HepG2 (cell line): ENCODE results near the gene VAC14. TPM values are rescaled to one million over a fixed set of nuclear protein-coding genes. Genes with fewer than 3 reads are reported as not detected.

ENCODE experiments used
- ARNT ChIP-seq: fragments of 450-650 bp; IDR thresholded peaks from 2 replicates; pipeline ENCODE4 v1.6.1; 2017
- ARNT2 ChIP-seq: sonication (generic); formaldehyde crosslinking; IDR thresholded peaks from 2 replicates; pipeline ENCODE4 v1.8.0; 2022; ENCODE audit warnings: mild to moderate bottlenecking, low read depth, missing genetic modification reagents, moderate library complexity
- ATF7-NPFF ChIP-seq: sonication (generic); formaldehyde crosslinking; IDR thresholded peaks from 2 replicates; pipeline ENCODE4 v1.8.1; 2023; ENCODE audit warnings: mild to moderate bottlenecking, low read depth, missing genetic modification reagents, moderate library complexity
- DNMT1 ChIP-seq: sonication (generic); formaldehyde crosslinking; IDR thresholded peaks from 2 replicates; pipeline ENCODE4 v1.5.1; 2020; ENCODE audit warnings: mild to moderate bottlenecking, missing genetic modification reagents
- EEA1 ChIP-seq: sonication (generic); formaldehyde crosslinking; IDR thresholded peaks from 2 replicates; pipeline ENCODE4 v1.5.1; 2020; ENCODE audit warnings: mild to moderate bottlenecking, missing genetic modification reagents, borderline replicate concordance
- EED ChIP-seq: sonication (generic); formaldehyde crosslinking; IDR thresholded peaks from 2 replicates; pipeline ENCODE4 v1.5.0; 2020; ENCODE audit warnings: mild to moderate bottlenecking, missing genetic modification reagents
- ELF3 ChIP-seq: IDR thresholded peaks from 2 replicates; pipeline ENCODE4 v1.6.1; 2016; ENCODE audit warnings: missing genetic modification reagents, missing compliant biosample characterization
- ESRRA ChIP-seq: sonication (generic); formaldehyde crosslinking; IDR thresholded peaks from 2 replicates; pipeline ENCODE4 v1.5.1; 2020; ENCODE audit warnings: mild to moderate bottlenecking, low read depth, missing genetic modification reagents
- HIVEP1 ChIP-seq: sonication (generic); formaldehyde crosslinking; IDR thresholded peaks from 2 replicates; pipeline ENCODE4 v1.4.0; 2020; ENCODE audit warnings: mild to moderate bottlenecking, missing genetic modification reagents
- HOXA5 ChIP-seq: sonication (generic); formaldehyde crosslinking; IDR thresholded peaks from 2 replicates; pipeline ENCODE4 v1.4.0; 2020; ENCODE audit warnings: missing genetic modification reagents
- JUNB ChIP-seq: sonication (generic); formaldehyde crosslinking; IDR thresholded peaks from 2 replicates; pipeline ENCODE4 v1.8.0; 2022; ENCODE audit warnings: missing genetic modification reagents, mild to moderate bottlenecking, borderline replicate concordance
- PHB2 ChIP-seq: fragments of 450-650 bp; IDR thresholded peaks from 2 replicates; pipeline ENCODE4 v1.6.1; 2018; ENCODE audit not compliant: partially characterized antibody
- RAD51 ChIP-seq: fragments of 450-650 bp; IDR thresholded peaks from 2 replicates; pipeline ENCODE4 v1.6.1; 2016; ENCODE audit warnings: borderline replicate concordance
- RBM39 ChIP-seq: fragments of 200-400 bp; formaldehyde crosslinking; IDR thresholded peaks from one replicate; pipeline ENCODE4 v1.6.1; 2018; ENCODE audit warnings: antibody characterized with exemption, mild to moderate bottlenecking, low read depth, low read length; ENCODE audit not compliant: poor library complexity, severe bottlenecking
- STAG1 ChIP-seq: sonication (generic); formaldehyde crosslinking; IDR thresholded peaks from 2 replicates; pipeline ENCODE4 v1.4.0; 2020; ENCODE audit warnings: missing genetic modification reagents
- ZFP62 ChIP-seq: sonication (generic); formaldehyde crosslinking; IDR thresholded peaks from 2 replicates; pipeline ENCODE4 v1.4.0; 2020; ENCODE audit warnings: missing genetic modification reagents
- ZNF343 ChIP-seq: sonication (generic); formaldehyde crosslinking; IDR thresholded peaks from 2 replicates; pipeline ENCODE4 v1.4.0; 2020; ENCODE audit warnings: mild to moderate bottlenecking, missing genetic modification reagents
- ZNF614 ChIP-seq: IDR thresholded peaks from 2 replicates; pipeline ENCODE4 v1.6.1; 2018; ENCODE audit warnings: missing biosample characterization, missing genetic modification reagents, inconsistent platforms, borderline replicate concordance
- ZNF766 ChIP-seq: sonication (generic); formaldehyde crosslinking; IDR thresholded peaks from 2 replicates; pipeline ENCODE4 v1.5.0; 2020; ENCODE audit warnings: missing genetic modification reagents, borderline replicate concordance
- ZNF777 ChIP-seq: sonication (generic); formaldehyde crosslinking; IDR thresholded peaks from 2 replicates; pipeline ENCODE4 v1.4.0; 2020; ENCODE audit warnings: missing genetic modification reagents
- ZSCAN29 ChIP-seq: sonication (generic); formaldehyde crosslinking; conservative IDR thresholded peaks from 2 replicates; pipeline ENCODE4 v1.4.0; 2020; ENCODE audit warnings: mild to moderate bottlenecking, missing genetic modification reagents
- ZSCAN9 ChIP-seq: IDR thresholded peaks from 2 replicates; pipeline ENCODE4 v1.6.1; 2016; ENCODE audit warnings: borderline replicate concordance
- polyA plus RNA-seq, 8 experiments: library from polyadenylated mRNA; depleted of rRNA in 3 of 8; stranded (reverse) in 7 of 8; unstranded in 1 of 8; fragments of >200 nt; fragmentation: Illumina TruSeq in 4 of 8; extraction: Trizol in 4 of 8; gene quantifications; 2 replicates each; pipeline versions ENCODE4 v1.2.1 to v1.2.3, GENCODE V29; 2011 to 2016; ENCODE audit warnings: low read depth in 4 of 8, missing spikeins in 1 of 8, mixed read lengths in 1 of 8; ENCODE audit not compliant: insufficient read depth in 1 of 8
- total RNA-seq, 5 experiments: library from RNA; depleted of rRNA; stranded (reverse); fragments of >200 nt; fragmentation: Illumina TruSeq; extraction: Trizol; gene quantifications; 2 replicates each; pipeline ENCODE4 v1.2.3, GENCODE V29; 2016; ENCODE audit warnings: low read depth in 1 of 5
- TF ChIP-seq, protein P1 (sequence below): sonication (generic); formaldehyde crosslinking; IDR thresholded peaks from 2 replicates; pipeline ENCODE4 v1.5.1; 2020; ENCODE audit warnings: missing genetic modification reagents, mild to moderate bottlenecking, borderline replicate concordance
- TF ChIP-seq, protein P2 (sequence below): sonication (generic); formaldehyde crosslinking; IDR thresholded peaks from 2 replicates; pipeline ENCODE4 v1.8.1; 2022; ENCODE audit warnings: low read depth, mild to moderate bottlenecking, missing genetic modification reagents
- TF ChIP-seq, protein P3 (sequence below): sonication (generic); formaldehyde crosslinking; IDR thresholded peaks from 2 replicates; pipeline ENCODE4 v1.5.0; 2020; ENCODE audit warnings: mild to moderate bottlenecking, missing genetic modification reagents

VAC14 gene
- total and polyA plus RNA-seq, 2 of the 13 experiments (the other 11 are each of a cell fraction or from before 2014, with no cell fraction given) = 23.5 to 24.6 TPM

DNA sequence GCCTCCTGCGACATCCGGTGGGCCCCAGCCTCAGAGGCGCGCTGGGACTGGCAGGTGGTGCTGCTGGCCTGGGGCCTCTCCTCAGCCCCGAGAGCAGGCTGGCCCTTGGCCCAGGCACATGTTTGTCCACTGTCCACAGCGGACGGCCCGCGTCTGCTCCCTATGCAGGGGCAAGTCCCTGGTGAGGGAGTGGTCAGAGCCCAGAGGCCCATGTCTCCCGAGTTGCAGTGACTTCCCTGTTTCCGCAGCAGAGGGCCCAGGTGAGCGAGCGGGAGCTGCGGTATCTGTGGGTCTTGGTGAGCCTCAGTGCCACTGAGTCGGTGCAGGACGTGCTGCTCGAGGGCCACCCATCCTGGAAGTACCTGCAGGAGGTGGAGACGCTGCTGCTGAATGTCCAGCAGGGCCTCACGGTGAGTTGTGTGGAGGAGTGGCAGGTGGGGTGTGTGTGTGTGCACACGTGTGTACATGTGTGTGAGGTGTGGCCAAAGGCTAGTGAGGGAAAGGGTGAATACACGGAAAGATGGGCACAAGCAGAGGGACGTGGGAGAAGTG is 144.2 kb downstream of the VAC14 start (continued):
- TF ChIP-seq, protein P1, sequence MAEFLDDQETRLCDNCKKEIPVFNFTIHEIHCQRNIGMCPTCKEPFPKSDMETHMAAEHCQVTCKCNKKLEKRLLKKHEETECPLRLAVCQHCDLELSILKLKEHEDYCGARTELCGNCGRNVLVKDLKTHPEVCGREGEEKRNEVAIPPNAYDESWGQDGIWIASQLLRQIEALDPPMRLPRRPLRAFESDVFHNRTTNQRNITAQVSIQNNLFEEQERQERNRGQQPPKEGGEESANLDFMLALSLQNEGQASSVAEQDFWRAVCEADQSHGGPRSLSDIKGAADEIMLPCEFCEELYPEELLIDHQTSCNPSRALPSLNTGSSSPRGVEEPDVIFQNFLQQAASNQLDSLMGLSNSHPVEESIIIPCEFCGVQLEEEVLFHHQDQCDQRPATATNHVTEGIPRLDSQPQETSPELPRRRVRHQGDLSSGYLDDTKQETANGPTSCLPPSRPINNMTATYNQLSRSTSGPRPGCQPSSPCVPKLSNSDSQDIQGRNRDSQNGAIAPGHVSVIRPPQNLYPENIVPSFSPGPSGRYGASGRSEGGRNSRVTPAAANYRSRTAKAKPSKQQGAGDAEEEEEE (CRISPR knock-in tag) = no peak; the same call in 1 of the 2 replicates
- TF ChIP-seq ZSCAN29 (CRISPR knock-in tag) (0 out of 2 replicates have a peak, but pooled peaks have one; percentile 17), ELF3 (CRISPR knock-in tag) (0 out of 2 replicates have a peak, but pooled peaks have one; percentile 58), EED (CRISPR knock-in tag) (peak; percentile 83), EEA1 (CRISPR knock-in tag) (peak; percentile 78; the same call in 1 of the 2 replicates), ZFP62 (CRISPR knock-in tag) (no peak), ZNF777 (CRISPR knock-in tag) (peak; percentile 79), RBM39 (peak; percentile 36), RAD51 (no peak), ARNT2 (CRISPR knock-in tag) (peak; percentile 90), ESRRA (CRISPR knock-in tag) (no peak), HIVEP1 (CRISPR knock-in tag) (peak; percentile 64; the same call in 1 of the 2 replicates), ZNF766 (CRISPR knock-in tag) (0 out of 2 replicates have a peak, but pooled peaks have one; percentile 25), DNMT1 (CRISPR knock-in tag) (peak; percentile 81; the same call in 1 of the 2 replicates), PHB2 (no peak), ZSCAN9 (CRISPR knock-in tag) (peak; percentile 81; the same call in 1 of the 2 replicates), JUNB (no peak), ARNT (no peak), ZNF343 (CRISPR knock-in tag) (no peak), ZNF614 (CRISPR knock-in tag) (no peak; the same call in 1 of the 2 replicates), ATF7-NPFF (CRISPR knock-in tag) (peak; percentile 91; the same call in 1 of the 2 replicates), HOXA5 (CRISPR knock-in tag) (0 out of 2 replicates have a peak, but pooled peaks have one; percentile 19), STAG1 (CRISPR knock-in tag) (peak; percentile 89)
- TF ChIP-seq, protein P2, sequence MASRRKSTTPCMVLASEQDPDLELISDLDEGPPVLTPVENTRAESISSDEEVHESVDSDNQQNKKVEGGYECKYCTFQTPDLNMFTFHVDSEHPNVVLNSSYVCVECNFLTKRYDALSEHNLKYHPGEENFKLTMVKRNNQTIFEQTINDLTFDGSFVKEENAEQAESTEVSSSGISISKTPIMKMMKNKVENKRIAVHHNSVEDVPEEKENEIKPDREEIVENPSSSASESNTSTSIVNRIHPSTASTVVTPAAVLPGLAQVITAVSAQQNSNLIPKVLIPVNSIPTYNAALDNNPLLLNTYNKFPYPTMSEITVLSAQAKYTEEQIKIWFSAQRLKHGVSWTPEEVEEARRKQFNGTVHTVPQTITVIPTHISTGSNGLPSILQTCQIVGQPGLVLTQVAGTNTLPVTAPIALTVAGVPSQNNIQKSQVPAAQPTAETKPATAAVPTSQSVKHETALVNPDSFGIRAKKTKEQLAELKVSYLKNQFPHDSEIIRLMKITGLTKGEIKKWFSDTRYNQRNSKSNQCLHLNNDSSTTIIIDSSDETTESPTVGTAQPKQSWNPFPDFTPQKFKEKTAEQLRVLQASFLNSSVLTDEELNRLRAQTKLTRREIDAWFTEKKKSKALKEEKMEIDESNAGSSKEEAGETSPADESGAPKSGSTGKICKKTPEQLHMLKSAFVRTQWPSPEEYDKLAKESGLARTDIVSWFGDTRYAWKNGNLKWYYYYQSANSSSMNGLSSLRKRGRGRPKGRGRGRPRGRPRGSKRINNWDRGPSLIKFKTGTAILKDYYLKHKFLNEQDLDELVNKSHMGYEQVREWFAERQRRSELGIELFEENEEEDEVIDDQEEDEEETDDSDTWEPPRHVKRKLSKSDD = 0 out of 2 replicates have a peak, but pooled peaks have one; percentile 62
- TF ChIP-seq, protein P3, sequence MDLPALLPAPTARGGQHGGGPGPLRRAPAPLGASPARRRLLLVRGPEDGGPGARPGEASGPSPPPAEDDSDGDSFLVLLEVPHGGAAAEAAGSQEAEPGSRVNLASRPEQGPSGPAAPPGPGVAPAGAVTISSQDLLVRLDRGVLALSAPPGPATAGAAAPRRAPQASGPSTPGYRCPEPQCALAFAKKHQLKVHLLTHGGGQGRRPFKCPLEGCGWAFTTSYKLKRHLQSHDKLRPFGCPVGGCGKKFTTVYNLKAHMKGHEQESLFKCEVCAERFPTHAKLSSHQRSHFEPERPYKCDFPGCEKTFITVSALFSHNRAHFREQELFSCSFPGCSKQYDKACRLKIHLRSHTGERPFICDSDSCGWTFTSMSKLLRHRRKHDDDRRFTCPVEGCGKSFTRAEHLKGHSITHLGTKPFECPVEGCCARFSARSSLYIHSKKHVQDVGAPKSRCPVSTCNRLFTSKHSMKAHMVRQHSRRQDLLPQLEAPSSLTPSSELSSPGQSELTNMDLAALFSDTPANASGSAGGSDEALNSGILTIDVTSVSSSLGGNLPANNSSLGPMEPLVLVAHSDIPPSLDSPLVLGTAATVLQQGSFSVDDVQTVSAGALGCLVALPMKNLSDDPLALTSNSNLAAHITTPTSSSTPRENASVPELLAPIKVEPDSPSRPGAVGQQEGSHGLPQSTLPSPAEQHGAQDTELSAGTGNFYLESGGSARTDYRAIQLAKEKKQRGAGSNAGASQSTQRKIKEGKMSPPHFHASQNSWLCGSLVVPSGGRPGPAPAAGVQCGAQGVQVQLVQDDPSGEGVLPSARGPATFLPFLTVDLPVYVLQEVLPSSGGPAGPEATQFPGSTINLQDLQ (CRISPR knock-in tag) = no peak
